Lower leg skin (tissue), 4 donors: ENCODE results near the gene SNAP23. TPM values are rescaled to one million over a fixed set of nuclear protein-coding genes. Genes with fewer than 3 reads are reported as not detected.

ENCODE experiments used
- DNase-seq, 2 donors: peaks; one replicate each; pipeline ENCODE4 v3.0.0-alpha.2; 2019; ENCODE audit warnings: low spot score in 2 of 2
- H3K4me3 ChIP-seq: fragments of 200-600 bp; sonication (generic); 2 replicates; pipeline ENCODE4 v1.5.1; 2017; ENCODE audit warnings: mild to moderate bottlenecking, low read depth; ENCODE audit not compliant: poor library complexity, severe bottlenecking
- POLR2A ChIP-seq, 2 donors: fragments of 450-650 bp; IDR thresholded peaks; one replicate each; pipeline ENCODE4 v1.6.1; 2016 to 2017; ENCODE audit warnings: antibody characterized with exemption in 2 of 2, mild to moderate bottlenecking in 1 of 2, moderate library complexity in 1 of 2
- WGBS, 2 donors: methylation state at CpG; one replicate each; pipeline ENCODE4 v1.1.5; 2018; 5-methylcytosine and 5-hydroxymethylcytosine counted together
- intact Hi-C: fragments of 100-400 bp; cut with DNase I; formaldehyde crosslinking; loops from one replicate; pipeline ENCODE4 v1.15.0; 2023; ENCODE audit warnings: low total_unique reads
- total RNA-seq, 4 donors: library from RNA; depleted of rRNA; stranded (reverse); fragments of >200 nt; gene quantifications; one replicate each; pipeline ENCODE4 v1.1.0, GENCODE V29; 2016
- TF ChIP-seq, protein P1 (sequence below), 3 donors: fragments of 450-650 bp; IDR thresholded peaks; one replicate each; pipeline ENCODE4 v1.5.1; 2016; ENCODE audit warnings: antibody characterized with exemption in 3 of 3, mild to moderate bottlenecking in 3 of 3, moderate library complexity in 2 of 3

SNAP23 gene
- total RNA-seq, 4 donors from 2014 or later, result 24.8 to 63.3 (median 42.4) TPM

DNA sequence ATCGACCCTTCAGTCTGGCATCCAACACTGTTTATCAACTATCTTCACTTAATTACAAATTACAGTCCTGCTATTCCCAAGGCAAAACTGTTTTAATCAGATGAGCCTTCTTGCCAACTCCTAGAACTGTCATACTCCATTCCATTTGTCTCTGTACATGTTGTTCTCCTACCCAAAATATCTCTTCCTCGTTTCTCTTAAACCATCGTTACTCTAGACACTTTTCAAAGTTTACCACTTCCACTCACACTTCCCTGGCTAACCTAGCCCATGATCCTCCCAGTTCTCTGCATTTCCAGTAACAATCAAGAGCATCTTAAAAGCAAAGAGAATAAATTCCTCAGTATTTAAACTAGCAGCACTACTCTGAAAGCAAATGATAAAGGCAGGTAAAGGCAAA is 24.4 kb upstream of the SNAP23 start:
- 31 to 38% methylated on average over 3 of the region's 3 CpGs for WGBS, 2 donors
- H3K4me3 ChIP-seq, result no peak overlapping the region
- TF ChIP-seq, protein P1, sequence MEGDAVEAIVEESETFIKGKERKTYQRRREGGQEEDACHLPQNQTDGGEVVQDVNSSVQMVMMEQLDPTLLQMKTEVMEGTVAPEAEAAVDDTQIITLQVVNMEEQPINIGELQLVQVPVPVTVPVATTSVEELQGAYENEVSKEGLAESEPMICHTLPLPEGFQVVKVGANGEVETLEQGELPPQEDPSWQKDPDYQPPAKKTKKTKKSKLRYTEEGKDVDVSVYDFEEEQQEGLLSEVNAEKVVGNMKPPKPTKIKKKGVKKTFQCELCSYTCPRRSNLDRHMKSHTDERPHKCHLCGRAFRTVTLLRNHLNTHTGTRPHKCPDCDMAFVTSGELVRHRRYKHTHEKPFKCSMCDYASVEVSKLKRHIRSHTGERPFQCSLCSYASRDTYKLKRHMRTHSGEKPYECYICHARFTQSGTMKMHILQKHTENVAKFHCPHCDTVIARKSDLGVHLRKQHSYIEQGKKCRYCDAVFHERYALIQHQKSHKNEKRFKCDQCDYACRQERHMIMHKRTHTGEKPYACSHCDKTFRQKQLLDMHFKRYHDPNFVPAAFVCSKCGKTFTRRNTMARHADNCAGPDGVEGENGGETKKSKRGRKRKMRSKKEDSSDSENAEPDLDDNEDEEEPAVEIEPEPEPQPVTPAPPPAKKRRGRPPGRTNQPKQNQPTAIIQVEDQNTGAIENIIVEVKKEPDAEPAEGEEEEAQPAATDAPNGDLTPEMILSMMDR (IDR thresholded peaks at IDR 0.05), result no peak
- TF ChIP-seq POLR2A (IDR thresholded peaks at IDR 0.05), result no peak
- no peak for DNase-seq
- intact Hi-C loops, result no loop called here

DNA sequence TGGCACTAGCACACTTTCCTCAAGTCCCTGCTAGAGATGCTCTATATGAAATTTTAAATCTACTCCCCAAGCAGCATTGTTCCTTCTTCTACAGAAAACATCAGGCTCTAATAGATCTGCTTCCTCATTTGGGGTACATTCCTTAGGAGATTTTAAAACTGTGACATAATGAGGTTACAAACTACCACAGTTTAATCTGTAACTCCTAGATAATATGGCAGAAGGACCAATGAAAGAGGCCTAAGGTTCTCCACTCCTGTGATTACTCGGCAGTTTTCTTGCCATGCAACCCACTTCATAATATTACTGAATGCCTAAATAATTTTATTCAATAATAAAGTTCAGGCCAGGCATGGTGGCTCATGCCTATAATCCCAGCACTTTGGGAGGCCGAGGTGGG is 20.6 kb upstream of the SNAP23 start:
- intact Hi-C loops, result no loop called here
- 71 to 72% methylated on average over 2 of the region's 2 CpGs for WGBS, 2 donors
- TF ChIP-seq POLR2A (IDR thresholded peaks at IDR 0.05), result no peak
- TF ChIP-seq, protein P1 (IDR thresholded peaks at IDR 0.05), result no peak
- no peak for DNase-seq
- no peak overlapping the region for H3K4me3 ChIP-seq

DNA sequence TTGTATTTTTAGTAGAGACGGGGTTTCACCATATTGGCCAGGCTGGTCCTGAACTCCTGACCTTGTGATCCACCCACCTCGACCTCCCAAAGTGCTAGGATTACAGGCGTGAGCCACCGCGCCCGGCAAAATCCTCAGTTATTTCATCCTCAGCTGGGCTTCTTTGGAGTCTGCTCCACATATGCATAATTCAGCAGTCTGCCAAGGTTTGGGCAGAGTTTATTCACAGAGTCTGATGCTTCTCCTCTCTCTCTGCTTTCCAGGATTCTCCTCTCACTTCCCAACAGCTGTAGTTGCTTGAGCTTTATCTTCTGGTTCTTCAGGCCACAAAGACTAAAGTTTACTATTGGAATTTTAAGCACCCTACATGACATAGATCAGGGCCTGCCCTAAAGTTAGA is 12.7 kb upstream of the SNAP23 start:
- intact Hi-C loops, result no loop called here
- WGBS, 2 donors, result 76 to 92% methylated on average over 6 of the region's 6 CpGs
- DNase-seq, result no peak
- H3K4me3 ChIP-seq, result no peak overlapping the region
- TF ChIP-seq, protein P1 (IDR thresholded peaks at IDR 0.05), result no peak
- no peak for TF ChIP-seq POLR2A (IDR thresholded peaks at IDR 0.05)

DNA sequence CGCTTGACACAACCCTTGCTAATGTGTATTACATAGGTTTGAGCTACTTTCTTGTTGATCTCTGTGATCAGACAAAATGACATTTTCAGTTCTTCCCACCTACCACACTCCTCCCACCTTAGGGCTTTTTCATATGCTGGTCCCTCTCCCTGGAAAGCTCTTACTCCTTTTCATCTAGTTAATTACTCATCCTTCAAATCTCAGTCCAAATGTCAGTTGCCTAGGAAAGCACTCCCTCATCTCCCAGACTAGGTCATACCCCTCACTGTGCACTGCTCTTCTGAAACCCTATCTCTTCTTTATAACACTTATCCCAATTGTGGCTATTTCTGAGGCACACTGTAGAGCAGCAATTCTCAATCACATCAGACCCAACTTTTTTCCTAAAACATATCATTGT is 11.8 kb upstream of the SNAP23 start:
- intact Hi-C loops, result no loop called here
- 90 to 96% methylated on average over 1 of the region's 1 CpG for WGBS, 2 donors

DNA sequence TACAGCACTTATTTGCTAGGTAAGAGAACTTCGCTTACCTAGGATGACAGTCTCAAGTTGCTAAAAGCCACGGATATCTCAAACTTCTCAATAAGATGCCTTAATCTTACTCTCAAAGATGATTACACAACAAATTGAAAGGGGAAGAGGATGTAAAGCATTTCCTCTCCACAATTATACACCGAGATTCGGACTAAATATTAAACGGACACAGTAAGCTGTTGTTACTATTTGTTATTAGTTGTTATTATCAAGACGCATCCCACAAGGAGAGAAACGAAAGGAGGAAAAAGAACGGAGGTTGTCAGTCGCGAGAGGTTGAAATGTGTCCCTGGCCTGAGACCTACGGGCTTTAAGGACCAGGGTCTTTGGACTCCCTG is 5.2 kb upstream of the SNAP23 start:
- intact Hi-C loops, result no loop called here
- TF ChIP-seq, protein P1 (IDR thresholded peaks at IDR 0.05), result no peak
- TF ChIP-seq POLR2A (IDR thresholded peaks at IDR 0.05), result no peak
- H3K4me3 ChIP-seq, result peak overlapping the region; percentile 95
- 2% methylated on average over 11 of the region's 11 CpGs for WGBS, 2 donors
- no peak for DNase-seq

More for the DNA sequence above, 11.8 kb upstream of the SNAP23 start:
- TF ChIP-seq, protein P1 (IDR thresholded peaks at IDR 0.05), result no peak
- no peak overlapping the region for H3K4me3 ChIP-seq
- no peak for DNase-seq
